Measurements from ENCODE around the gene HNRNPA1. TPM values are rescaled to one million over a fixed set of nuclear protein-coding genes. Genes with fewer than 3 reads are reported as not detected.

HNRNPA1 gene
- total and polyA plus RNA-seq, 2 of the 4 experiments (the other 2 are of a cell fraction) = 747 to 1,409 TPM

DNA sequence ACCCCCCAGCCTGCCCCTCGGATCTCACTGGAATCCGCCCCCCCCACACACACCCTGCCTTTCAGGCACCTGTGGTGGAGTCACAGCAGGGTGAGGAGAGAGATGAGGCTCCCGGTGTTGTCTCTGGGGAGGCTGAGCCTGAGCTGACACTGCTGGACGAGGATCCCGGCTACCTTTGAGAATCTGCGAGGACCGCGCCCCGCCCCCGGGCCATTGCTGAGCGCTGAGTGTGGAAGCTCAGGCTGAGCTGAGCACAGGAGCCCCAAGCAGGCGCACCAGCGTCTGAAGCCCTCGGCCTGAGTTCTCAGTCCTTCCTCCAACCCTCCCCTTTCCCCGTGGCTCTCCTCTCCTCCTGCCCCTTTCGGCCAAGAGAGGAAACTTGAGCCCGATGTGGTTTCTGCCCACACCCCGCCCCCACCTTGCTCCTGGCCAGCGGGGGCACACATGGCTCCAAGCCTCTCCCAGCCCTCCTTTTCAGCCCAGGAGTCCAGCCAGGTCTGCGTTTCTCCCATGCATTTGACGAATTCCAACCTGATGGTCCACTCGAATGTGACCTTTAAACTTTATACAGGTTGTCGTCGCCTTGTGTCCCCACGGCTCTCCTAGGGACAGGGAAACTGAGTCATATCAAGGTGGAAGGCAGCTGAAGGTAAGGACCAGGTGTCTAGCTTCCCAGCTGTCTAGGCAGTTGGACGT lies 20.4 kb downstream of the HNRNPA1 start, which contains the start of gene NFE2:
TSS of gene NFE2 (minus strand) at position 284 of the 696 bp plus-strand sequence. CDS start 5,767 bp downstream, outside the sequence.
- no peak within 1 kb of the TSS for H3K18ac ChIP-seq (ENCODE audit: low read depth, low read length)
- H3K27me3 ChIP-seq (ENCODE audit: control insufficient read depth, insufficient read depth, low read length) = peaks cover 38% of the 10 kb centered on the region
- ATAC-seq (ENCODE audit: low read depth) = peak; percentile 98
- no peak within 1 kb of the TSS for H2AK5ac ChIP-seq (ENCODE audit: low read depth, low read length)
- peak within 1 kb of the TSS; percentile 60 for H2AK9ac ChIP-seq (replicated peaks; ENCODE audit: low read depth, low read length, poor library complexity)
- no TSS peak for BruUV-seq (replicated peaks)
- no peaks in the 10 kb centered on the region for H3K36me3 ChIP-seq (ENCODE audit: control insufficient read depth, insufficient read depth, low read length)
- H4K5ac ChIP-seq (ENCODE audit: low read depth, low read length) = no peak within 1 kb of the TSS
- ChIA-PET POLR2A (ENCODE audit: unreplicated experiment) (no interaction called here), CTCF (interaction anchor here (0.6 to 0.8 kb wide), 2 partner anchors 24 to 1563 kb away, joined by 3 read pairs; partner anchors contain the start of gene COPZ1)
- H4K8ac ChIP-seq (ENCODE audit: low read depth in 2 of 2, low read length in 2 of 2) = no peak within 1 kb of the TSS; a peak in 1 of 4 replicates
- peak within 1 kb of the TSS; percentile 76 for H3K4me2 ChIP-seq (ENCODE audit: low read depth, low read length)
- 7% methylated on average over 11 of the region's 26 CpGs; no CpG with 5 or more reads in 1 of the 2 experiments for WGBS, 2 experiments (ENCODE audit: extremely low coverage in 2 of 2, insufficient read length in 1 of 2)
- 0 out of 2 replicates have a peak, but pooled peaks cover 3% of the 10 kb centered on the region for H3K9me1 ChIP-seq (ENCODE audit: insufficient read depth, low read length)
- H2AFZ ChIP-seq (replicated peaks; ENCODE audit: low read length, poor library complexity) = peak within 1 kb of the TSS; percentile 89
- H2BK15ac ChIP-seq (ENCODE audit: low read depth, low read length) = no peak within 1 kb of the TSS
- H3K79me1 ChIP-seq (ENCODE audit: low read depth in 1 of 2, low read length in 2 of 2) = no peaks in the 10 kb centered on the region
- H3K4ac ChIP-seq (ENCODE audit: low read depth, low read length) = 0 out of 2 replicates have a peak within 1 kb of the TSS, but pooled peaks have one; percentile 25
- no peak within 1 kb of the TSS for H3K14ac ChIP-seq (replicated peaks; ENCODE audit: low read depth, low read length)
- intact Hi-C loops (cut with micrococcal nuclease) = no loop called here
- DNase-seq = peak; percentile 77
- dilution Hi-C loops (cut with HindIII; ENCODE audit: low sequenced_read_pairs, unreplicated experiment) = no loop called here
- in situ Hi-C loops (cut with MboI; ENCODE audit: low sequenced_read_pairs) = no loop called here
- TF ChIP-seq RAD21 (IDR thresholded peaks at IDR 0.05; ENCODE audit: low read length) = no peak; the same call in 1 of the 2 replicates
- no peak for TF ChIP-seq CHD1 (IDR thresholded peaks at IDR 0.05; ENCODE audit: low read depth, low read length)
- TF ChIP-seq MXI1 (IDR thresholded peaks at IDR 0.05; ENCODE audit: borderline replicate concordance, low read depth, low read length) = 0 out of 2 replicates have a peak, but pooled peaks have one; percentile 29
- no peak for TF ChIP-seq POLR2A (IDR thresholded peaks at IDR 0.05; ENCODE audit: low read depth, low read length)
- no peak for TF ChIP-seq SMC3 (IDR thresholded peaks at IDR 0.05; ENCODE audit: low read depth, low read length)
- TF ChIP-seq RCOR1 (IDR thresholded peaks at IDR 0.05; ENCODE audit: insufficient replicate concordance, low read length) = no peak
- TF ChIP-seq, protein P1, sequence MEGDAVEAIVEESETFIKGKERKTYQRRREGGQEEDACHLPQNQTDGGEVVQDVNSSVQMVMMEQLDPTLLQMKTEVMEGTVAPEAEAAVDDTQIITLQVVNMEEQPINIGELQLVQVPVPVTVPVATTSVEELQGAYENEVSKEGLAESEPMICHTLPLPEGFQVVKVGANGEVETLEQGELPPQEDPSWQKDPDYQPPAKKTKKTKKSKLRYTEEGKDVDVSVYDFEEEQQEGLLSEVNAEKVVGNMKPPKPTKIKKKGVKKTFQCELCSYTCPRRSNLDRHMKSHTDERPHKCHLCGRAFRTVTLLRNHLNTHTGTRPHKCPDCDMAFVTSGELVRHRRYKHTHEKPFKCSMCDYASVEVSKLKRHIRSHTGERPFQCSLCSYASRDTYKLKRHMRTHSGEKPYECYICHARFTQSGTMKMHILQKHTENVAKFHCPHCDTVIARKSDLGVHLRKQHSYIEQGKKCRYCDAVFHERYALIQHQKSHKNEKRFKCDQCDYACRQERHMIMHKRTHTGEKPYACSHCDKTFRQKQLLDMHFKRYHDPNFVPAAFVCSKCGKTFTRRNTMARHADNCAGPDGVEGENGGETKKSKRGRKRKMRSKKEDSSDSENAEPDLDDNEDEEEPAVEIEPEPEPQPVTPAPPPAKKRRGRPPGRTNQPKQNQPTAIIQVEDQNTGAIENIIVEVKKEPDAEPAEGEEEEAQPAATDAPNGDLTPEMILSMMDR (conservative IDR thresholded peaks at IDR 0.05; ENCODE audit: low read depth, low read length) = 0 out of 2 replicates have a peak, but pooled peaks have one; percentile 12
- TF ChIP-seq MAZ (IDR thresholded peaks at IDR 0.05; ENCODE audit: borderline replicate concordance, low read depth, low read length) = peak; percentile 80; the same call in 1 of the 2 replicates
- H3K56ac ChIP-seq (ENCODE audit: extremely low read depth, insufficient read depth, low read length) = no peak within 1 kb of the TSS
- peaks cover 9% of the 10 kb centered on the region for H3K4me1 ChIP-seq (ENCODE audit: control insufficient read depth, insufficient read depth, low read length)
- no peak within 1 kb of the TSS; the same call in 1 of the 2 replicates for H3K4me3 ChIP-seq (ENCODE audit: insufficient read depth, low read depth, low read length)
- H2BK120ac ChIP-seq (ENCODE audit: low read depth, low read length) = no peak within 1 kb of the TSS
- peak within 1 kb of the TSS; percentile 23; the same call in 1 of the 2 replicates for H3K23ac ChIP-seq (ENCODE audit: low read depth, low read length)
- no peak within 1 kb of the TSS for H3K27ac ChIP-seq (ENCODE audit: insufficient read depth, low read length)
- H3K9ac ChIP-seq (ENCODE audit: low read depth, low read length) = peak within 1 kb of the TSS; percentile 34; the same call in 1 of the 2 replicates
- no peak within 1 kb of the TSS for H2BK20ac ChIP-seq (ENCODE audit: low read depth, low read length)
- H4K20me1 ChIP-seq (ENCODE audit: insufficient read depth, low read length) = no peaks in the 10 kb centered on the region
- no peaks in the 10 kb centered on the region for H3K9me3 ChIP-seq (ENCODE audit: control insufficient read depth, insufficient read depth, low read length)
- no peak within 1 kb of the TSS for H2BK5ac ChIP-seq (ENCODE audit: low read depth, low read length, poor library complexity, severe bottlenecking)
- no peak within 1 kb of the TSS for H4K91ac ChIP-seq (ENCODE audit: insufficient read depth, low read depth, low read length)

Measured in IMR-90 (cell line).